Breast epithelium (tissue), 4 donors: ENCODE measurements around the gene FETUB. TPM values are rescaled to one million over a fixed set of nuclear protein-coding genes. Genes with fewer than 3 reads are reported as not detected.
"Not testable (repeated sequence)": the region's sequence is repeated elsewhere in the genome, so short reads cannot be mapped to it uniquely, and the experiment has no call there.

Experiments
- DNase-seq, 2 donors: peaks; one replicate each; pipeline ENCODE4 v3.0.0-alpha.2; 2019; ENCODE audit warnings: low spot score in 2 of 2
- H3K27ac ChIP-seq, 2 donors: fragments of 200-600 bp; sonication (generic) in 1 of 2; one replicate each; pipeline ENCODE4 v1.5.1; 2016 to 2019; ENCODE audit warnings: mild to moderate bottlenecking in 1 of 2
- H3K27me3 ChIP-seq, 2 donors: fragments of 200-600 bp; sonication (generic) in 1 of 2; one replicate each; pipeline versions ENCODE4 v1.5.1 to v1.6.0; 2017 to 2019; ENCODE audit warnings: control low read depth in 1 of 2, mild to moderate bottlenecking in 1 of 2
- H3K36me3 ChIP-seq: fragments of 200-600 bp; one replicate; pipeline ENCODE4 v1.5.1; 2019
- H3K4me1 ChIP-seq, 2 donors: fragments of 200-600 bp; sonication (generic); one replicate each; pipeline ENCODE4 v1.5.1; 2016 to 2019; ENCODE audit warnings: control low read depth in 1 of 2
- H3K4me3 ChIP-seq, 3 donors: fragments of 200-600 bp; sonication (generic); 1 replicate in 2 of 3; 2 replicates in 1 of 3; pipeline ENCODE4 v1.5.1; 2016 to 2019; ENCODE audit warnings: mild to moderate bottlenecking in 3 of 3, moderate library complexity in 2 of 3
- H3K9me3 ChIP-seq, 2 donors: fragments of 200-600 bp; sonication (generic) in 1 of 2; one replicate each; pipeline ENCODE4 v1.5.1; 2016 to 2019; ENCODE audit warnings: control low read depth in 1 of 2
- POLR2A ChIP-seq: fragments of 450-650 bp; IDR thresholded peaks from one replicate; pipeline ENCODE4 v1.6.1; 2016; ENCODE audit warnings: antibody characterized with exemption, mild to moderate bottlenecking, moderate library complexity
- POLR2AphosphoS5 ChIP-seq, 3 donors: sonication (generic); formaldehyde crosslinking; IDR thresholded peaks; one replicate each; pipeline ENCODE4 v1.6.1; 2017; ENCODE audit warnings: antibody characterized with exemption in 3 of 3
- intact Hi-C: fragments of 100-400 bp; cut with DNase I; formaldehyde crosslinking; loops from one replicate; pipeline ENCODE4 v1.15.1; 2023; ENCODE audit warnings: low total_unique reads
- total RNA-seq, 3 donors: library from RNA; depleted of rRNA; stranded (reverse); fragments of >200 nt; gene quantifications; one replicate each; pipeline ENCODE4 v1.1.0, GENCODE V29; 2016
- TF ChIP-seq, protein P1 (sequence below), 3 donors: fragments of 450-650 bp; IDR thresholded peaks; one replicate each; pipeline ENCODE4 v1.5.1; 2016 to 2017; ENCODE audit warnings: antibody characterized with exemption in 3 of 3, mild to moderate bottlenecking in 3 of 3, moderate library complexity in 3 of 3

The FETUB gene
- total RNA-seq, 3 donors from 2014 or later, result not detected

DNA sequence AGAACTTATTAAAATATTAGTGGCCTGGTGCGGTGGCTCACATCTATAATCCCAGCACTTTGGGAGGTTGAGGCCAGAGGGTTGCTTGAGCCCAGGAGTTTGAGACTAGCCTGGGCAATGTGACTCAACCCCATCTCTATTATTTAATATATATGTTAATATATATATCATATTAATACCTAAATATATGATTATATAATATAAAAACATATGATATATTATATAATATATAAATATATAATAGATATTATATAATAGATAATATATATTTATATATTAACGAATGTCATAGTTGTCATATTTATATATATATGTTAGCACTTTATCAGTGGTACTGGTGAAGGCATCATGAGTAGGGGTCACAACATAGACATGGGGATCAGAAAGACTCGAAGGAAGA lies 30.9 kb downstream of the FETUB start:
- no peaks in the 10 kb centered on the region for H3K36me3 ChIP-seq
- H3K27me3 ChIP-seq, result no peaks in the 10 kb centered on the region
- H3K27ac ChIP-seq, result no peak overlapping the region
- intact Hi-C loops, result no loop called here
- DNase-seq, result no peak
- H3K4me3 ChIP-seq, result no peak overlapping the region
- no peaks in the 10 kb centered on the region for H3K4me1 ChIP-seq
- no peaks in the 10 kb centered on the region for H3K9me3 ChIP-seq
- TF ChIP-seq POLR2AphosphoS5 (IDR thresholded peaks at IDR 0.05), result no peak
- TF ChIP-seq, protein P1, sequence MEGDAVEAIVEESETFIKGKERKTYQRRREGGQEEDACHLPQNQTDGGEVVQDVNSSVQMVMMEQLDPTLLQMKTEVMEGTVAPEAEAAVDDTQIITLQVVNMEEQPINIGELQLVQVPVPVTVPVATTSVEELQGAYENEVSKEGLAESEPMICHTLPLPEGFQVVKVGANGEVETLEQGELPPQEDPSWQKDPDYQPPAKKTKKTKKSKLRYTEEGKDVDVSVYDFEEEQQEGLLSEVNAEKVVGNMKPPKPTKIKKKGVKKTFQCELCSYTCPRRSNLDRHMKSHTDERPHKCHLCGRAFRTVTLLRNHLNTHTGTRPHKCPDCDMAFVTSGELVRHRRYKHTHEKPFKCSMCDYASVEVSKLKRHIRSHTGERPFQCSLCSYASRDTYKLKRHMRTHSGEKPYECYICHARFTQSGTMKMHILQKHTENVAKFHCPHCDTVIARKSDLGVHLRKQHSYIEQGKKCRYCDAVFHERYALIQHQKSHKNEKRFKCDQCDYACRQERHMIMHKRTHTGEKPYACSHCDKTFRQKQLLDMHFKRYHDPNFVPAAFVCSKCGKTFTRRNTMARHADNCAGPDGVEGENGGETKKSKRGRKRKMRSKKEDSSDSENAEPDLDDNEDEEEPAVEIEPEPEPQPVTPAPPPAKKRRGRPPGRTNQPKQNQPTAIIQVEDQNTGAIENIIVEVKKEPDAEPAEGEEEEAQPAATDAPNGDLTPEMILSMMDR (IDR thresholded peaks at IDR 0.05), result no peak
- TF ChIP-seq POLR2A, result no peak

DNA sequence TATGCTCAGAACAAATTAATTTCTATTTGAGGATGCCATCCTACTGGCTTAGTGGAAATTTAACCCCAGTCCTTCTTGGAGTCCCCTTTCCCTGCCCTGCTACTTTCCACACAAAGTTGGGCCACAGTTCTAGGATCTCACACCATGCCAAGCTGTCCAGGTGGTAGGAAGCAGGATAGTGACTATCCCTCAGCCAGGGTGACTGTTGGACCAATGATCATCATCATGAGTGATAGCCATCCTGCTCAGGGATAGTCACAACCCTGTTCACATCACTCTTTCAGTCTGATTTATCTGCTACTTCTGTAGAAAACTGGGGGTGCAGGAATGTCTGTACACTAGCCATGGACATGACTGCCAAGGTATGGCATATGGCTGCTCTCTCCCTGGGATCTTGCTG lies 38.4 kb downstream of the FETUB start:
- Histone ChIP-seq H3K36me3 (no peaks in the 10 kb centered on the region), H3K9me3 (no peaks in the 10 kb centered on the region), H3K27ac (no peak overlapping the region), H3K4me1 (no peaks in the 10 kb centered on the region), H3K4me3 (no peak overlapping the region), H3K27me3 (no peaks in the 10 kb centered on the region)
- intact Hi-C loops, result no loop called here
- TF ChIP-seq POLR2A (no peak), POLR2AphosphoS5 (IDR thresholded peaks at IDR 0.05) (no peak)
- TF ChIP-seq, protein P1 (IDR thresholded peaks at IDR 0.05), result no peak
- DNase-seq, result no peak

GRCh38 chr3:186679151-186679550 lies 39.0 kb downstream of the FETUB start:
- no peaks in the 10 kb centered on the region for H3K9me3 ChIP-seq
- intact Hi-C loops, result no loop called here

DNA sequence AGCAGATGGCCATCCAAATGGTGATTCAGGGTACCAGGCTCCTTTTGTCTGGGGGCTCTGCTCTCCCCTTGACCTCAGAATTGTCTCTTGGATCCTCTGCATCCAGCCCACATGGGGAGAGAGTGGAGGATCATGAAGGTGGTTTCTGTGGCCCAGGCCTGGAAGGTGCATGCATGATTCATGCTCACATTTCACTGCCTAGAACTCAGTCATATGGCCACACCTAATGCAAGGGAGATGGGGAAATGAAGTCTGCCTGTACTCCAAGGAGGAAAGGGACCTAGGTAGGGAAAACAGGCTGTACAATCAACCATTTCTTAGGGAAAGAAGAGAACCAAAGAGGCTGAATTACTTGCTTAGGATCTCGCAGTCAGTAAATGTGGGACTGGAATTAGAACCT lies 40.7 kb downstream of the FETUB start:
- no peaks in the 10 kb centered on the region for H3K27me3 ChIP-seq

More at GRCh38 chr3:186679151-186679550, 39.0 kb downstream of the FETUB start:
- no peak for DNase-seq
- H3K4me3 ChIP-seq, result no peak overlapping the region
- no peak overlapping the region for H3K27ac ChIP-seq
- H3K4me1 ChIP-seq, result no peaks in the 10 kb centered on the region
- H3K27me3 ChIP-seq, result no peaks in the 10 kb centered on the region
- TF ChIP-seq POLR2A, result no peak
- TF ChIP-seq POLR2AphosphoS5 (IDR thresholded peaks at IDR 0.05), result no peak
- TF ChIP-seq, protein P1 (IDR thresholded peaks at IDR 0.05), result no peak
- H3K36me3 ChIP-seq, result no peaks in the 10 kb centered on the region

DNA sequence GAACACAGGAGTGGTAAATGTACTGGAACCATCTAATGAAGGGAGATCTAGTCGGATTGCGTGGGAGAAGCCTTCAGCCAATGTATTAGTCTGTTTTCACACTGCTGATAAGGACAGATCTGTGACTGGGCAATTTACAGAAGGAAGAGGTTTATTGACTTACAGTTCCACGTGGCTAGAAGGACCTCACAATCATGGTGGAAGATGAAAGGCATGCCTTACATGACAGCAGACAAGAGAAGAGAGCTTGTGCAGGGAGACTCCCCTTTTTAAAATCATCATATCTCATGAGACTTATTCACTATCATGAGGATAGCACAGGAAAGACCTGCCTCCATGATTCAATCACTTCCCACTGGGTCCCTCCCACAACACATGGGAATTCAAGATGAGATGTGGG lies 42.6 kb downstream of the FETUB start:
- Histone ChIP-seq H3K4me1 (no peaks in the 10 kb centered on the region), H3K9me3 (peaks cover 0 to 5% of the 10 kb centered on the region in 2 donors), H3K4me3 (no peak overlapping the region), H3K27me3 (no peaks in the 10 kb centered on the region), H3K36me3 (no peaks in the 10 kb centered on the region), H3K27ac (no peak overlapping the region)
- DNase-seq, result no peak
- TF ChIP-seq POLR2A, result no peak
- TF ChIP-seq POLR2AphosphoS5 (IDR thresholded peaks at IDR 0.05), result no peak
- TF ChIP-seq, protein P1 (IDR thresholded peaks at IDR 0.05), result no peak
- intact Hi-C loops, result no loop called here

More for the DNA sequence above, 40.7 kb downstream of the FETUB start:
- no peak overlapping the region for H3K4me3 ChIP-seq
- intact Hi-C loops, result no loop called here
- TF ChIP-seq POLR2AphosphoS5 (IDR thresholded peaks at IDR 0.05), result no peak
- DNase-seq, result no peak
- H3K36me3 ChIP-seq, result no peaks in the 10 kb centered on the region
- H3K9me3 ChIP-seq, result peaks cover 0 to 5% of the 10 kb centered on the region in 2 donors
- H3K27ac ChIP-seq, result no peak overlapping the region
- no peaks in the 10 kb centered on the region for H3K4me1 ChIP-seq

DNA sequence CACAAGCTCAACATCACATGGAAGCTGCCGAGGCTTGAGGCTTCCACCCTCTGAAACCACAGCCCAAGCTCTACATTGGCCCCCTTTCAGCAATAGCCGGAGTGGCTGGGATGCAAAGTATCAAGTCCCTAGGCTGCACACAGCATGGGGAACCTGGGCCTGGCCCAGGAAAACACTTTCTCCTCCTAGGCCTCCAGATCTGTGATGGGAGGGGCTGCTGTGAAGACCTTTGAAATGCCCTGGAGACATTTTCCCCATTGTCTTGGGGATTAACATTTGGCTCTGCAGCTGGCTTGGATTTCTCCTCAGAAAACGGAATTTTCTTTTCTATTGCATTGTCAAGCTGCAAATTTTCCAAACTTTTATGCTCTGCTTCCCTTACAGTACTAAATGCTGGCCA lies 43.8 kb downstream of the FETUB start:
- TF ChIP-seq POLR2AphosphoS5 (IDR thresholded peaks at IDR 0.05) (no peak), POLR2A (no peak)
- TF ChIP-seq, protein P1 (IDR thresholded peaks at IDR 0.05), result no peak
- Histone ChIP-seq H3K27ac (no peak overlapping the region), H3K4me3 (no peak overlapping the region), H3K4me1 (no peaks in the 10 kb centered on the region), H3K9me3 (peaks cover 0 to 5% of the 10 kb centered on the region in 2 donors), H3K36me3 (no peaks in the 10 kb centered on the region), H3K27me3 (no peaks in the 10 kb centered on the region)
- intact Hi-C loops, result no loop called here
- DNase-seq, result no peak

GRCh38 chr3:186686475-186686874 lies 46.3 kb downstream of the FETUB start:
- DNase-seq, H3K4me3 ChIP-seq, H3K27ac ChIP-seq, H3K27me3 ChIP-seq, H3K9me3 ChIP-seq, H3K36me3 ChIP-seq, H3K4me1 ChIP-seq, intact Hi-C loops: not testable (repeated sequence)
